ENCODE results near the gene MTHFR. TPM values are rescaled to one million over a fixed set of nuclear protein-coding genes. Genes with fewer than 3 reads are reported as not detected.

MTHFR gene
- total RNA-seq, 1 experiment from 2014 or later = 18.2 TPM

DNA sequence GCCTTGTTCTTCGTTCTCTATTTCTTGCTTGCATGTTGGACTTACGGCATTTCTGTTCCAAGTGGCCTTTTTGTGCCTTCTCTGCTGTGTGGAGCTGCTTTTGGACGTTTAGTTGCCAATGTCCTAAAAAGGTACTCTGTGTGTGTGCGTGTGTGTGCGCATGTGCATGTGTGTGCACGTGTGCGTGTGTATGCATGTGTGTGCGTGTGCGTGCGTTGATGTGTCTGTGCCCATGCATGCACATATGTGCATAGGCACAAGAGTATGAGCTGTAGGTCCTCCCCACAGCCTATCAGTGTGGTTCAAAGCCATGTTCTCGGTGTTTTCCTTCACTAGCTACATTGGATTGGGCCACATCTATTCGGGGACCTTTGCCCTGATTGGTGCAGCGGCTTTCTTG lies 28.1 kb upstream of the MTHFR start:
- no peak overlapping the region for H2AFZ ChIP-seq (ENCODE audit: low read length)
- no peak overlapping the region for H3K23ac ChIP-seq (ENCODE audit: insufficient read length, low read depth, low read length)
- no peak overlapping the region for H2BK20ac ChIP-seq (ENCODE audit: low read depth, low read length, poor library complexity, severe bottlenecking)
- no peaks in the 10 kb centered on the region for H3K9me3 ChIP-seq (ENCODE audit: control insufficient read depth, low read depth, low read length)
- no peak overlapping the region for H4K91ac ChIP-seq (ENCODE audit: insufficient read length, low read depth, low read length)
- no peak overlapping the region for H3K9ac ChIP-seq (ENCODE audit: extremely low read depth, insufficient read length, low read length)
- H4K20me1 ChIP-seq (ENCODE audit: control insufficient read depth, insufficient read depth, insufficient read length) = no peaks in the 10 kb centered on the region
- no peak overlapping the region for H3K27ac ChIP-seq (ENCODE audit: insufficient read length, low read depth, low read length)
- H3K27ac Mint-ChIP-seq = no peak overlapping the region
- H3K56ac ChIP-seq (ENCODE audit: insufficient read length, low read depth, low read length) = no peak overlapping the region
- H3K4me1 ChIP-seq (ENCODE audit: insufficient read depth, low read length) = no peaks in the 10 kb centered on the region
- TF ChIP-seq CTCF (conservative IDR thresholded peaks at IDR 0.05) = no peak
- no peaks in the 10 kb centered on the region for H3K9me3 Mint-ChIP-seq
- no peaks in the 10 kb centered on the region for H3K79me1 ChIP-seq (ENCODE audit: insufficient read depth, low read depth, low read length, poor library complexity, severe bottlenecking)
- H3K23me2 ChIP-seq (ENCODE audit: insufficient read length, low read depth, low read length, poor library complexity, severe bottlenecking) = no peaks in the 10 kb centered on the region
- no peaks in the 10 kb centered on the region for H3K27me3 ChIP-seq (ENCODE audit: insufficient read depth, low read length)
- H2BK120ac ChIP-seq (ENCODE audit: low read depth, low read length, poor library complexity, severe bottlenecking) = no peak overlapping the region
- no peak overlapping the region for H2AK5ac ChIP-seq (ENCODE audit: insufficient read length, low read length)
- no CpG with 5 or more reads among the region's 13 CpGs for WGBS (ENCODE audit: extremely low coverage, insufficient read length, low lambda C conversion rate)
- H3K79me2 ChIP-seq (ENCODE audit: insufficient read depth, low read length) = no peaks in the 10 kb centered on the region
- no peaks in the 10 kb centered on the region for H3K27me3 Mint-ChIP-seq (ENCODE audit: low read depth)
- H3K4me1 Mint-ChIP-seq = no peaks in the 10 kb centered on the region
- H3K4me3 Mint-ChIP-seq = no peak overlapping the region
- H4K5ac ChIP-seq (ENCODE audit: insufficient read length, low read depth, low read length) = no peak overlapping the region
- H2BK5ac ChIP-seq (ENCODE audit: insufficient read length, low read length) = no peak overlapping the region
- no peak overlapping the region for H3K18ac ChIP-seq (ENCODE audit: insufficient read length, low read depth, low read length)
- no peak overlapping the region for H4K8ac ChIP-seq (replicated peaks; ENCODE audit: insufficient read length, low read depth, low read length)
- no peak overlapping the region for H3K4me2 ChIP-seq (ENCODE audit: insufficient read depth, insufficient read length, low read length)
- no peak overlapping the region for H3K4ac ChIP-seq (ENCODE audit: low read depth, low read length)
- no peak overlapping the region for H3T11ph ChIP-seq (ENCODE audit: low read length)
- H3K36me3 Mint-ChIP-seq (ENCODE audit: insufficient read depth in 1 of 3, low read depth in 3 of 3) = peaks cover 32 to 88% (median 62%) of the 10 kb centered on the region in 3 experiments
- no peak overlapping the region for H2BK15ac ChIP-seq (ENCODE audit: low read depth, low read length)
- no peak overlapping the region for H2BK12ac ChIP-seq (ENCODE audit: insufficient read length, low read depth, low read length)
- no peak for DNase-seq
- H3K14ac ChIP-seq (ENCODE audit: insufficient read depth, low read length) = no peak overlapping the region
